GM13976 (cell line): ENCODE results near the gene BCAN.

Experiments
- DNase-seq: peaks from one replicate; pipeline ENCODE4 v3.0.0; 2012; ENCODE audit warnings: low spot score
- CTCF ChIP-seq: IDR thresholded peaks from 2 replicates; pipeline ENCODE4 v1.5.1; 2012; ENCODE audit warnings: borderline replicate concordance, mild to moderate bottlenecking; ENCODE audit not compliant: insufficient read depth; ENCODE audit errors: extremely low read depth, missing control alignments, control extremely low read depth
- in situ Hi-C: fragments of 300-500 bp; cut with MboI; formaldehyde crosslinking; loops from one replicate; pipeline ENCODE4 v1.12.0; 2022; ENCODE audit warnings: low sequenced_read_pairs, mixed read lengths, inconsistent platforms; ENCODE audit not compliant: unreplicated experiment

Gene BCAN

GRCh38 chr1:156595016-156595415 lies 46.9 kb upstream of the BCAN start:
- in situ Hi-C loops, result no loop called here

GRCh38 chr1:156596426-156596825 lies 45.5 kb upstream of the BCAN start:
- TF ChIP-seq CTCF, result no peak
- in situ Hi-C loops, result no loop called here
- DNase-seq, result no peak

More at GRCh38 chr1:156595016-156595415, 46.9 kb upstream of the BCAN start:
- no peak for TF ChIP-seq CTCF
- no peak for DNase-seq

- DNase-seq, result no peak
- TF ChIP-seq CTCF, result no peak
- in situ Hi-C loops, result no loop called here
Measured at GRCh38 chr1:156598125-156598524, 43.8 kb upstream of the BCAN start.

DNA sequence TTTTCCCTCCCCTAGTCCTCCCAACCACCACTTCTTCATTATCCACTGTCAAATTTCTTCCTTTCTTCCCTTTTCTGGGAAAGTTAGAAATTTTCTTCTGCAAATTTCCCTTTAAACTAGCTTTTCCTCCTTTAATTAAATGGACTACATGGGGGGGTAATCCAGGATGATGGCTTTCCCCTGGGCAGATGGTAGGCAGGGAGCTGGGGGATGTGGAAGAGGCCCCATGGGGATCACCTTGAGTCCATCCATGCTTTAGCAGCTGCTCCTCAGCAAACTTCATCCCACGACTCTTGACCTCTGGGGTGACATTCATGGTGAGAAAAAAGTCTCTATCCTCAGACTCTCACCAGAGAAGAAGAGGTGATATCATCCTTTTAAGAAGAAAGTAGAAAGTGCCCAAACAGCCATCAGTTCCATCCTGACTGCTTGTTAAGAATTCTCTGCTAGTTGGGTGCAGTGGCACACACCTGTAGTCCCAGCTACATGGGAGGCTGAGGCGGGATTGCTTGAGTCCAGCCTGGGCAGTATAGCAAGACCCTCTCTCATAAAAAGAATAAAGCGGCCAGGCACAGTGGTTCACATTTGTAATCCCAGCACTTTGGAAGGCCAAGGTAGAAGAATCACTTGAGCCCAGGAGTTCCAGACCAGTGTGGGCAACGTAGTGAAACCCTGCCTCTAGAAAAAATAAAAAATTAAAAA lies 43.0 kb upstream of the BCAN start:
- no peak for TF ChIP-seq CTCF
- no peak for DNase-seq
- in situ Hi-C loops, result no loop called here

- peak; percentile 7 for TF ChIP-seq CTCF
- in situ Hi-C loops, result loop anchor here (10.0 kb wide), 1 partner anchor 215 kb away; no protein-coding TSS in a partner anchor
- peak; percentile 48 for DNase-seq
Measured at GRCh38 chr1:156599811-156600210, 42.1 kb upstream of the BCAN start.

DNA sequence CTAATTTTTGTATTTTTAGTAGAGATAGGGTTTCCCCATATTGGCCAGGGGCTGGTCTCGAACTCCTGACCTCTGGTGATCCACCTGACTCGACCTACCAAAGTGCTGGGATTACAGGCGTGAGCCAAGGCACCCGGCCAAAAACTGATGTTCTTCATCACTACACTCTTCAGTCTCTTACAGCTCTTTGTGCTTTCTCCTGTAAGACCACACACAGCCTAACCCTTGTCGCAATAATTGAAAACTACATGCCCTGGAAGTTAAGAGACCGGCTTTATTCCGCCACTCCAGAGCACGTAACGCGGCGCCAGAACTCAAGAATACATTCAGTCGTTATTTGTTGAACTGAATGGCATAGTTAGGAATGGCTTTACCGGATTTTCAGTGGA lies 41.2 kb upstream of the BCAN start:
- no peak for DNase-seq
- in situ Hi-C loops, result loop anchor here (10.0 kb wide), 1 partner anchor 216 kb away; no protein-coding TSS in a partner anchor

More for the DNA sequence above, 41.2 kb upstream of the BCAN start:
- no peak for TF ChIP-seq CTCF
